ENCODE results near the gene CHRM2. TPM values are rescaled to one million over a fixed set of nuclear protein-coding genes. Genes with fewer than 3 reads are reported as not detected.

Gene CHRM2
- total RNA-seq, 3 donors from 2014 or later, result not detected

DNA sequence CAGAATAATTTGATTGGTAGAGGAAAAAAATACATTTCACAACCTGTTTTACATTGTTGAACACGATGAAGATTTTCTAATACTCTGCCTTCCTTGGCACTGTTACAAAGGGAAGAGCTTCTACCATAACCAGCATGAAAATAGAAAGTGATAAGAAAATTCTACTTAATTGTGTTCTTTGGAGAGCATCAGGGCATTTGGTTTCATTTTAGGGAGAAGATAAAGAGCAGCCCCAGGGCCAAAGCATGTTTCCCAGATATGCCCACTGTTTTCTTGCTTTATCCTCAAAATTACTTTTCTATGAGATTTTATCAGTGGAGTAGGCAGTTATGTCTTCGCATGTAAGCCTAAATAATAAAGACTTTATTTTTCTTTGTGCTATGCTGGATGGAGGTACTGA, 9.5 kb downstream of the CHRM2 start:
- Histone ChIP-seq H3K27ac (no peak overlapping the region), H3K4me3 (no peak overlapping the region), H3K4me1 (no peaks in the 10 kb centered on the region), H3K9me3 (no peaks in the 10 kb centered on the region), H3K27me3 (peaks cover 0 to 2% of the 10 kb centered on the region in 2 donors), H3K36me3 (no peaks in the 10 kb centered on the region)
- DNase-seq (ENCODE audit: low spot score in 2 of 2), result no peak
- intact Hi-C loops (cut with DNase I; ENCODE audit: low total_unique reads), result no loop called here
- no peak for TF ChIP-seq POLR2AphosphoS5 (IDR thresholded peaks at IDR 0.05)
- TF ChIP-seq, protein P1, sequence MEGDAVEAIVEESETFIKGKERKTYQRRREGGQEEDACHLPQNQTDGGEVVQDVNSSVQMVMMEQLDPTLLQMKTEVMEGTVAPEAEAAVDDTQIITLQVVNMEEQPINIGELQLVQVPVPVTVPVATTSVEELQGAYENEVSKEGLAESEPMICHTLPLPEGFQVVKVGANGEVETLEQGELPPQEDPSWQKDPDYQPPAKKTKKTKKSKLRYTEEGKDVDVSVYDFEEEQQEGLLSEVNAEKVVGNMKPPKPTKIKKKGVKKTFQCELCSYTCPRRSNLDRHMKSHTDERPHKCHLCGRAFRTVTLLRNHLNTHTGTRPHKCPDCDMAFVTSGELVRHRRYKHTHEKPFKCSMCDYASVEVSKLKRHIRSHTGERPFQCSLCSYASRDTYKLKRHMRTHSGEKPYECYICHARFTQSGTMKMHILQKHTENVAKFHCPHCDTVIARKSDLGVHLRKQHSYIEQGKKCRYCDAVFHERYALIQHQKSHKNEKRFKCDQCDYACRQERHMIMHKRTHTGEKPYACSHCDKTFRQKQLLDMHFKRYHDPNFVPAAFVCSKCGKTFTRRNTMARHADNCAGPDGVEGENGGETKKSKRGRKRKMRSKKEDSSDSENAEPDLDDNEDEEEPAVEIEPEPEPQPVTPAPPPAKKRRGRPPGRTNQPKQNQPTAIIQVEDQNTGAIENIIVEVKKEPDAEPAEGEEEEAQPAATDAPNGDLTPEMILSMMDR (IDR thresholded peaks at IDR 0.05), result no peak
- no peak for TF ChIP-seq POLR2A (IDR thresholded peaks at IDR 0.05)

DNA sequence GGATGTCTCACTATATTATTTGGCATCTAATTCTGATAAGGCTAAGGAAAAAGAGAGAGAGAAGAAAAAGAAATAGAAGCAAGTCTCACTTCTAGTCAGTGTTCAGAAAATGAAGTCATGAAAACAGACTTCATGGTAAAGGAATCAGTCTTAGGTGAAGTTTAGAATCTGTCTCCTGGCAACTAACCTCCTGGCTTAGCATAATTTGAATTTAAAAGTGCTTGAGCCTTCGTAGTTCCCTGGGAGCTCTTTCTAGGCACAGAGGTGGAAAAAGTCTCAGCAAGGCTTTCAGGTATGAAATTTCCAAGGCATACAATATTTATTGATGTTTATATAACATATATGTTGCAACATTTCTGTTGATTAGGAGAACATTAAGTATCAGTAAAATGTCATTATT, 10.4 kb downstream of the CHRM2 start:
- TF ChIP-seq, protein P1 (IDR thresholded peaks at IDR 0.05), result no peak
- TF ChIP-seq POLR2A (IDR thresholded peaks at IDR 0.05), result no peak
- no peak for TF ChIP-seq POLR2AphosphoS5 (IDR thresholded peaks at IDR 0.05)
- H3K4me3 ChIP-seq, result no peak overlapping the region
- H3K36me3 ChIP-seq, result no peaks in the 10 kb centered on the region
- H3K27me3 ChIP-seq, result peaks cover 0 to 3% of the 10 kb centered on the region in 2 donors
- intact Hi-C loops (cut with DNase I; ENCODE audit: low total_unique reads), result no loop called here
- H3K4me1 ChIP-seq, result no peaks in the 10 kb centered on the region
- no peak overlapping the region for H3K27ac ChIP-seq
- no peak for DNase-seq (ENCODE audit: low spot score in 2 of 2)
- no peaks in the 10 kb centered on the region for H3K9me3 ChIP-seq

DNA sequence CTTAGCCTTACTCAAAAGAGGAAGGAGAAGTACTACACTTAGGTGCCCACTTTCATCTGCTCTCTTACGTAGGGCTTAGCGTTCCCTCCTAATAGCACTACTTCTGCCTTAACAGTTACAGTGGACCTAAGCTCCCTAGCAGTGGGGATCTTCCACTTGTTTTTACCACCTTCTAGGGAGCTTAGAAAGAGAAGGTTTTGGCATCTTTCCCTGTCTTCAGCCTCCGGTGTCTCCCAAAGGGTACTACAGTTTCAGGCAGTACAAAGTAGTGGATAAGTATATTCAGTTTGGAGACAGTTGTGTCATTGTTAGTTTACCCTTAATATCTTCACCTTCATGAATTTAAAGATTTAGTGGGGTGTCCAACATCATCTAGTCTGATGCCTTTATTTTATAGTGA, 14.6 kb downstream of the CHRM2 start:
- no peaks in the 10 kb centered on the region for H3K36me3 ChIP-seq
- DNase-seq (ENCODE audit: low spot score in 2 of 2), result no peak
- no peak for TF ChIP-seq POLR2A (IDR thresholded peaks at IDR 0.05)
- TF ChIP-seq, protein P1 (IDR thresholded peaks at IDR 0.05), result no peak
- no peak for TF ChIP-seq POLR2AphosphoS5 (IDR thresholded peaks at IDR 0.05)
- H3K4me3 ChIP-seq, result no peak overlapping the region
- intact Hi-C loops (cut with DNase I; ENCODE audit: low total_unique reads), result no loop called here
- H3K4me1 ChIP-seq, result no peaks in the 10 kb centered on the region
- H3K27me3 ChIP-seq, result peaks cover 0 to 3% of the 10 kb centered on the region in 2 donors
- H3K9me3 ChIP-seq, result no peaks in the 10 kb centered on the region
- no peak overlapping the region for H3K27ac ChIP-seq

DNA sequence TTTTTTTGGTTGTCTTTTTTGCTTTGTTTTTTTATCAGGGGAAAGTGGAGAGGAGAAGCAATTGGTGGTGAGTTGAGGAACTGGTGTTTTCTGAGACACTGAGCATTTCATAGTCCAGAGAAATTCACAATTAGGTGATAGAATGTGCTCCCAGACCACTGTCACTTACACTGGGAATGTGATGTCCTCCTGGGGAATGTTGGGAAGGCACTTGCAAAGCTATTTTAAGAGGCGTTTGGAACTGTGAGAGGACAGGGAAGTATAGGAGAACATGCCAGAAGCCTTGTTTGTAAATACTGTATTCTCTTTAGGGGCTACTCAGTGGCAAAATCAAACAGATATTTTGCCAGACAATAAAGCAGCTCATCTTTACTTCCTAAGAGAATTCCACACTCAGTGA, 16.0 kb downstream of the CHRM2 start:
- H3K36me3 ChIP-seq, result no peaks in the 10 kb centered on the region
- no peaks in the 10 kb centered on the region for H3K4me1 ChIP-seq
- peaks cover 0 to 3% of the 10 kb centered on the region in 2 donors for H3K27me3 ChIP-seq
- intact Hi-C loops (cut with DNase I; ENCODE audit: low total_unique reads), result no loop called here
- no peak overlapping the region for H3K27ac ChIP-seq
- TF ChIP-seq POLR2A (IDR thresholded peaks at IDR 0.05) (no peak), POLR2AphosphoS5 (IDR thresholded peaks at IDR 0.05) (no peak)
- TF ChIP-seq, protein P1 (IDR thresholded peaks at IDR 0.05), result no peak
- no peaks in the 10 kb centered on the region for H3K9me3 ChIP-seq
- no peak for DNase-seq (ENCODE audit: low spot score in 2 of 2)
- no peak overlapping the region for H3K4me3 ChIP-seq

DNA sequence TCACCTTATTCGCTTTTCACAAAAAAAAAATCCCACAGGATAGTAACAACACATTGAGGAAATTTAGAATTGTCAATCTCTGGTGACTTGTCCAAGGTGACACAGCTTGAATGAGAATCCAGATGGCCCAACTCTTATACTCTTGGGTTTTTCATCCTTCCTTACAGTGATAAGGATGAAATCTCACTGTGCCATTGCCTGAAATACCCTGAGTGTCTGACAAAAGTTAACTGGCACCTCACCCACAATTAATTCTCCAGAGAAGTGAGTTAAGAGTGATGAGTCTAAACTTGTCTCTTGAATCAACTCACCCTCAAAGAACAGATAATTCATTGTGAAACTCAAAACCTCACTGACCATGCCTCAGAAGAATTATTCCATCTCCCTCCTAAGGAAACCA, 18.9 kb downstream of the CHRM2 start:
- Histone ChIP-seq H3K36me3 (no peaks in the 10 kb centered on the region), H3K27me3 (peaks cover 0 to 3% of the 10 kb centered on the region in 2 donors), H3K4me3 (no peak overlapping the region), H3K9me3 (no peaks in the 10 kb centered on the region), H3K27ac (no peak overlapping the region), H3K4me1 (no peaks in the 10 kb centered on the region)
- DNase-seq (ENCODE audit: low spot score in 2 of 2), result no peak
- TF ChIP-seq POLR2AphosphoS5 (IDR thresholded peaks at IDR 0.05) (no peak), POLR2A (IDR thresholded peaks at IDR 0.05) (no peak)
- TF ChIP-seq, protein P1 (IDR thresholded peaks at IDR 0.05), result no peak
- intact Hi-C loops (cut with DNase I; ENCODE audit: low total_unique reads), result no loop called here
